ENCODE data around the gene IL10RA.
"Not testable (repeated sequence)": the region's sequence is repeated elsewhere in the genome, so short reads cannot be mapped to it uniquely, and the experiment has no call there.

The IL10RA gene

GRCh38 chr11:117962826-117963225 lies 23.4 kb upstream of the IL10RA start:
- no peak for DNase-seq

GRCh38 chr11:117966908-117967307 lies 19.3 kb upstream of the IL10RA start:
- no peak for DNase-seq

GRCh38 chr11:117969160-117969991 lies 16.8 kb upstream of the IL10RA start:
- DNase-seq = no peak

GRCh38 chr11:117970400-117971024 lies 15.7 kb upstream of the IL10RA start:
- DNase-seq = no peak

DNA sequence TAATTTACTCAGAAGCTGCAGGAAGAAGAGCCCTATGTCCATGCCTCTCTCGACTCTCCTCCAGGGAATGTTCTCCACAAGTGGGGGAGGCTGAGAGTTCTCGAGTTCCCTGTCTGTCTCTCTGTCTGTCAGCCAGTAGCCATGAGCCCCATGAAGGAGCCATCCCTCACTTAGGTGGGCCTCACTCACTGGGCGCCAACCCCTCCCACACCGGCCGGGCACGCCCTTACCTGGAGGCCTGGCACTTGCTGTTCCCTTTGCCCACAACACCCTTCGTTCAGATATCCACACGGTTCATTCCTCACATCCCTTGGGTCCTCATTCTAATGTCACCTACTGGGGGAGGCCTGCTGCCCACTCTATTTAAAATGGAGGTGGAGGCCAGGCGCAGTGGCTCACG lies 14.2 kb upstream of the IL10RA start:
- DNase-seq = no peak

GRCh38 chr11:117972629-117973502 lies 13.3 kb upstream of the IL10RA start:
- DNase-seq = peak; percentile 52

DNA sequence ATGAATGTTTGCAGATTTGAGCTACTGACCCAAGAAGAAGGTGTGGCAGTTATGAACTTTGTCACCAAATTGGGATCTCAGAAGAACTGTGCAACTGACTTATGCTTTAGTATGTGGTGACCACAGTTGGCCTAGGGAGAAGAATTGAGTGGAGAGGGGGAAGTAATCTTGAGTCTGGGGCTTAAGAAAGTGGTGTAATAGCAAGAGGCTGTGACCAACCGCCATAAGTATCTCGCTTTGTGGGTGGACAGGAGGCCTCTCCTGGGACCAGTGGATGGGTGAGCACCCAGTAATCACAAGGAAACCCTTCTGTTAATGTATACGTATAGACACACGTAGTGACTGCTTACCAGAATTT lies 12.7 kb upstream of the IL10RA start:
- DNase-seq = no peak

- DNase-seq = no peak
Observed at GRCh38 chr11:117976445-117976844, 9.7 kb upstream of the IL10RA start.

DNA sequence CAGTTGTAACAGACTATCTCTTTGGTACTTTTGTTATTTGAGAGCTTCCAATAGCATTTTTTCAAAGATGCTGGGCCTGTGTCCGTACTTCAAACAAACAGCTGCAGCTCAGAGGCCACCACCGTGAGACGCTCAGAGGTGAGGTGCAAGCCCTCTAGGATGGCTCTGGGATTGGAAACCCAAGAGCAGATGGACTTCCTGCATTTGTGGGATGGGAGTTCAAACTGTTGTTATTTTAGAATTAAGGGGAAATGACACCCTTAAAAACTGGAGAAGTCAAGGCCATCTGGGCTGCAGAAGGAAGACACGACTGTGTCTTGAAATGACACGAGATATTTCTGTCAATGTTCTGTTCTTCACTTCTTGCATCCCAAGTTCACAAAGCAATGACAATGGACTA lies 9.2 kb upstream of the IL10RA start:
- DNase-seq = no peak

- not testable (repeated sequence) for DNase-seq
Observed at GRCh38 chr11:117977612-117978264, 8.5 kb upstream of the IL10RA start.

GRCh38 chr11:117978291-117978910 lies 7.8 kb upstream of the IL10RA start:
- DNase-seq = not testable (repeated sequence)

- no peak for DNase-seq
Observed at GRCh38 chr11:117978991-117979390, 7.2 kb upstream of the IL10RA start.

DNA sequence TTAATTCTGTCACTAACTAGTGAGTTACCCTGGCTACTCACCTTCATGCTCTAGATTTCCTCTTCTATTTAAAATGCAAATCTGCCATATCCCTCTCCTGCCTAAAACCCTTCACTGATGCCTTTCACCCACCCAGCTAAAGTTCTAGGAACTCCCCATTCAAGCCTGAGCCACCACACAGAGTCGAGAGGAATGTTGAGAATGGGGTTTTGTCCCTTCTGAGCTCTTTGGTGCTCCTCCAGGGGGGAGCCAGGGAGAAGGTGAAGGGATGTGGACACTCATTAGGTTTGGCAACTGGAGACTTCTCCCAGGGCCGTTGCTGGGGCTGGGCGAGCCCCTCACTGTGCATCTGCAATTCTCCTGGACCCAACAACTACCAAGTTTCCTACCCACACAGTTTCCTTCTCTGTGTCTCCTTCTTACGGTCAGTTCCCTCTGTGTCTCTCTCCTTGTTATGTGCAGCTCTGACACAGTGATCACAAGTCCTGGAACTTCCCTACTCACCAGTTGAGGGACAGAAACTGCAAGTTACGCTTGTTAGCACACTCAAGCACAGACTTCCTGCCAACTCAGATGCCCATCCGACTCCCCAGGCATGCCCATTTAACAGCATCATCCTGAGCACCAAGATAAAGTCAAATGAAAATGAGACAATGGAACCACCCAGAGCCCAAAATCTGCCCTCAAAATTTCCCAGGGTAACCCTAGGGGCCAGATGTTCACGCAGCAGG lies 6.5 kb upstream of the IL10RA start:
- DNase-seq = no peak

- no peak for DNase-seq
Observed at GRCh38 chr11:117980280-117980679, 5.9 kb upstream of the IL10RA start.

DNA sequence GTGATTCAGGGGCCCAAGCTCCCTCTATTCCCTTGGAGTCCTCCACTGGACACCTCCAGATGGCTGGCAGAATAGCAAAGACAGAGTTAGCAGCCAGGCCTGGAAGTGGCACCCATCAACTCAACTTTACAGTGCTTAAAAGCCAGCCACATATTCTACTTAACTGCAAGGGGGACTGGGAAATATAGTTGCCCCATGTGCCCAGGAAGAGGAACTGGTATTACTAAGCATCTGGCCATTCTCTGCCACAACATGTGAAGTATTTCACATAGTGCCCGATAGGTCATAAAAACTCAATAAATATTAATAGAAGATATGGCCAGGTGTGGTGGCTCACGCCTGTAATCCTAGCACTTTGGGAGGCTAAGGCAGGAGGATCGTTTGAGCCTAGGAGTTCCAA lies 5.5 kb upstream of the IL10RA start:
- no peak for DNase-seq

- DNase-seq = no peak
Observed at GRCh38 chr11:117983163-117983475, 3.1 kb upstream of the IL10RA start.

DNA sequence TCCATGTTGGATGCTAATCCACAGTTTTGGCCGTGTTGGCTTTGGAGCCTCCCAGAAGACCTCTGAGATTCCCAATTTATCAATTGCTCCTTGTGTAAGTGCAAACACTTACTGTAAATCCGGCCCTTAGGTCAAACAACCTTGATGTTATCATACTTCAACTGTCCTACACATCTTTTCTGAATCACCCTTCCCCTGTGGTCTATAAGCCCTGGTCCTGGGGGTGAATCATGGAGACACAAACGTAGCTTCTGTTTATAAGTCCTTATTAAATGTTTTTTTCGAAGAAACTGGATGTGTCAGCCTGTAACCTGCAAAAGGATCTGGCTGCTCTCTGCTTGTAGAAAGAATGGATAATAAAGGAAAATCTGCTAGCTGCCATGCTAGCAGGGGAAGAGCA lies 1.7 kb upstream of the IL10RA start:
- no peak for DNase-seq

DNA sequence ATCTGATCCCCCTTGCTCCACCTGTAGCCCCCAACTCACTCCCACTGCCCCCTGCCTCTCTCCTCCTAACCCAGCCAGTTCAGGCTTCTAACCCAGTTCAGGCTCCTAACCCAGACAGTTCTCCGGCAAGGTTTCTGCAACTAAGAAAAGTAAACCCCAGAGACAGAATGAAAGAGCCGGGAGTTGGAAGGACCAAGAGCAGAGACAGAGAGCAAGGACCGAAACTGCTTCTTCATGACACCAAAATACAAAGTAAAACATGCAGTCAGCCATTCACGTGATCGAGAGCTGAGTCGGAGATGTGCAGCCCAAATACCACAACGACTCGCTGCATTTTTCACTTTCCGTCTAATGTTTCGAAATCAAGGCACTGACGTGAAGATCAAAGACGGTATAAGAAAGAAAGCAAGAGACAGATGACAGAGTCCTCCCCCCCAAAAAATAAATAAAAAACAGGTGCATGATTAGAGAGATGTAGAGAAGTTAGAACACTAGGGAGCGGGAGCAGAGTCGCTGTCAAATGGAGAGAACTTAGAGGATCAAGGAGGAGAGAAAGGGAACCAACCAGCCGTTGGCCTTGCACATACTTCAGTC lies 884 bp downstream of the IL10RA start:
- no peak for DNase-seq

- DNase-seq = no peak
Observed at GRCh38 chr11:117989351-117990102, 3.3 kb downstream of the IL10RA start.

DNA sequence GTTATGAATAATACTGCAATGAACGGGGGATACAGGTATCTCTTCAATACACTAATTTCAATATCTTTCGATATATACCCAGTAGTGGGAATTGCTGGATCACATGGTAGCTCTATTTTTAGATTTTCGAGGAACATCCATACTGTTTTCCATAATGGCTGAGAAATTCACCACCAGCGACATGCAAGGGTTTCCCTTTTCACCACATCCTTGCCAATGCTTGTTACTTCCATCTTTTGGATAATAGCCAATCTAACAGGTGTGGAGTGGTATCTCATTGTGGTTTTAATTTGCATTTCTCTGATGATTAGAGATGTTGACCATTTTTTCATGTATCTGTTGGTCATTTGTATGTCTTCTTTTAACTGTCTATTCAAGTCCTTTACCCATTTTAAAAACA lies 5.9 kb downstream of the IL10RA start:
- DNase-seq = no peak

GRCh38 chr11:117992620-117993019 lies 6.4 kb downstream of the IL10RA start:
- DNase-seq = no peak
